ENCODE results near the gene C2orf76.
"Not testable (repeated sequence)": the region's sequence is repeated elsewhere in the genome, so short reads cannot be mapped to it uniquely, and the experiment has no call there.

Gene C2orf76

DNA sequence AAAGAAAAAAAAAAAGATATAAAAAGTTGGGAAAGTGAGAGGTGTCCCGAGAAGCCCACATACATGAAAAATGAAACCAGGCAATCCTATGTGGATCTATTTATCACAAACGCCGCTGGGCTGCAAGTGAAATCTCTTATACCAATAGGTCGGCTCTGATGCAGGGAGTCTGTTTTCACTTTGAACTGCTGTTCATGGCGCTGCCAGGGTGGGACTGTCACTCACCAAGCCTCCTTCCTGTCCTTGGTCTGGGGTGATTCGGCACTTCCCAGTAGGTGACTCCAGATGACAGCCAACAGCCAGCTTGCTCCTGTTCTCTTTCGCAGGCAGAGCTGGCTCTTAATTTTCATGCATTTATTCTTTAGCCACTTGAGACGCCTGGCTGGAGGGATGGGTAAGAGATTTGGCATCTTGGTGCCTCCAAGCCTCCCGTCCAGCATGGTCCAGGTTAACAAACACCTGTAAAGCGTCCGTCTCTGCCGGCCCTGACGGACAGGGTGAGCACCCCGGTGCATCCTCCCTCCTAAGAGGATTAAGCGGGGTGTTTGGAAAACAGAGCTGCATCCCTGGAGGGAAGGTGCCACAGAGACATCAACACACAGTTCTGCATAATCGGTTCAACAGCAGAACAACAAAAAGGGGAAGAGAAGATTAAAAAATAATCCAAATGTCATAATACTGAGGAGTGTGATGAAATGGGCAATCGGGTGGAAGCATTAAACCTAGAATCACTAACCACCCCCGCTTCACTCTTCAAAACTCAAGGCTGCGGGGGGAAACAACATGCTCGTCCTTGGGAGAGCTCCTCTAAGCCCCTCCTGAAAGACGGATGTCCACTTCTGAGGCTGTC, 84.3 kb downstream of the C2orf76 start:
- no peak for DNase-seq (ENCODE audit: low read depth)
- TF ChIP-seq, protein P1, sequence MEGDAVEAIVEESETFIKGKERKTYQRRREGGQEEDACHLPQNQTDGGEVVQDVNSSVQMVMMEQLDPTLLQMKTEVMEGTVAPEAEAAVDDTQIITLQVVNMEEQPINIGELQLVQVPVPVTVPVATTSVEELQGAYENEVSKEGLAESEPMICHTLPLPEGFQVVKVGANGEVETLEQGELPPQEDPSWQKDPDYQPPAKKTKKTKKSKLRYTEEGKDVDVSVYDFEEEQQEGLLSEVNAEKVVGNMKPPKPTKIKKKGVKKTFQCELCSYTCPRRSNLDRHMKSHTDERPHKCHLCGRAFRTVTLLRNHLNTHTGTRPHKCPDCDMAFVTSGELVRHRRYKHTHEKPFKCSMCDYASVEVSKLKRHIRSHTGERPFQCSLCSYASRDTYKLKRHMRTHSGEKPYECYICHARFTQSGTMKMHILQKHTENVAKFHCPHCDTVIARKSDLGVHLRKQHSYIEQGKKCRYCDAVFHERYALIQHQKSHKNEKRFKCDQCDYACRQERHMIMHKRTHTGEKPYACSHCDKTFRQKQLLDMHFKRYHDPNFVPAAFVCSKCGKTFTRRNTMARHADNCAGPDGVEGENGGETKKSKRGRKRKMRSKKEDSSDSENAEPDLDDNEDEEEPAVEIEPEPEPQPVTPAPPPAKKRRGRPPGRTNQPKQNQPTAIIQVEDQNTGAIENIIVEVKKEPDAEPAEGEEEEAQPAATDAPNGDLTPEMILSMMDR (IDR thresholded peaks at IDR 0.05; ENCODE audit: insufficient read depth, low read depth, low read length, missing control alignments), result no peak
- no peak overlapping the region for H3K4me3 ChIP-seq (ENCODE audit: low read length)

DNA sequence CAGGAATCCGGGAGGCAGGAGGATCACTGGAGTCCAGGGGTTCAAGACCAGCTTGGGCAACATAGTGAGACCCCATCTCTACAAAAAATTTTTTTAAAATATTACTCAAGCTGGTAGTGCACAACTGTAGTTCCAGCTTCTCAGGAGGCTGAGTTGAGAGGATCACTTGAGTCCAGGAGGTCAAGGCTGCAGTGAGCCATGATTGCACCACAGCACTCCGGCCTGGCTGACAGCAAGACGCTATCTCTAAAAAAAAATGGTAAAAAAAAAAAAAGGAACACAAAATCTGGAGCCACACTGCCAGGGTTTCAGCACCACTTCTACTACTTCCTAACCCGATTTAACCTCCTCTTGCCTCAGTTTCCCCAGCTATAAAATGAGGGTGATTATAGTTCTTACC, 86.0 kb downstream of the C2orf76 start:
- DNase-seq (ENCODE audit: low read depth), result no peak
- H3K4me3 ChIP-seq (ENCODE audit: low read length), result no peak overlapping the region
- TF ChIP-seq, protein P1 (IDR thresholded peaks at IDR 0.05; ENCODE audit: insufficient read depth, low read depth, low read length, missing control alignments), result no peak

DNA sequence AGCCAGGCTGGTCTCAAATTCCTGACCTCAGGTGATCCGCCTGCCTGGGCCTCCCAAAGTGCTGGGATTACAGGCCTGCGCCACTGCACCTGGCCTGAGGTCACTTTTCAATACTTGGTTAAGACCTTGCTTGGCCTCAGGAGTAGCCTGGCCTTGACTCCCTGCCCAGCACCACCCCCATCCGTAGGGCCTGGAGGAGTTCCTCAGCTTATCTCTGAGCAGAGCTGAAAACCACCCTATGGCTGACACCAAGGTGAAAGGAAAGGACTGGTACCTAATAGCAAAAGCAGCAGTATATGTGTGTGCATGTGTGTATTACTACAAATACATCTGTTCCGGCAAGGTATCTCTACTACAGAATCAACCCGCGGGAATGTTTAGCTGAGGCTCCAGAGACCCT, 87.0 kb downstream of the C2orf76 start:
- DNase-seq (ENCODE audit: low read depth), result no peak
- H3K4me3 ChIP-seq (ENCODE audit: low read length), result no peak overlapping the region
- TF ChIP-seq, protein P1 (IDR thresholded peaks at IDR 0.05; ENCODE audit: insufficient read depth, low read depth, low read length, missing control alignments), result no peak

GRCh38 chr2:119278946-119279345, 87.7 kb downstream of the C2orf76 start:
- no peak overlapping the region for H3K4me3 ChIP-seq (ENCODE audit: low read length)
- TF ChIP-seq, protein P1 (IDR thresholded peaks at IDR 0.05; ENCODE audit: insufficient read depth, low read depth, low read length, missing control alignments), result no peak
- no peak for DNase-seq (ENCODE audit: low read depth)

- not testable (repeated sequence) for DNase-seq (ENCODE audit: low read depth)
Measured at GRCh38 chr2:119278385-119278784, 88.2 kb downstream of the C2orf76 start.

DNA sequence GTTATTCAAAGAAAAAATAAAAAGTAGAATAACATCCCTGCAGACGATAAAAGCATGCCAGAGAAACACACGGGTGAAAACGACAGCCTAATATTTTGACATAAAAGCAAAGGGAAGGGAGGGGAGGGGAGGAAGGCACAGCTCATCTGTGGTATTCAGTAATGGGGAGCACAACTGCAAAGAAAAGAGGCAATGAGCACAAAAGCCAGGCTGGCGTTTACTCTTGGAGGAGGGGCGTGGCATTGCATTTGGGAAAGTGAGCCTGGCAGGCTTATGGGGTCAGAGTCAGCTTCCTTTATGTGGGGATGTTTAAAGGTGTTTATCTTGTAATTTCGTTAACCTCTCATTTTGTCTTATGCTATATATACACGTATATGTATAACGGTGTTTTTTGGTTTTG, 89.8 kb downstream of the C2orf76 start:
- TF ChIP-seq, protein P1 (IDR thresholded peaks at IDR 0.05; ENCODE audit: insufficient read depth, low read depth, low read length, missing control alignments), result no peak
- no peak overlapping the region for H3K4me3 ChIP-seq (ENCODE audit: low read length)
- DNase-seq (ENCODE audit: low read depth), result no peak

More at GRCh38 chr2:119278385-119278784, 88.2 kb downstream of the C2orf76 start:
- H3K4me3 ChIP-seq (ENCODE audit: low read length), result not testable (repeated sequence)

GRCh38 chr2:119267604-119268003, 99.0 kb downstream of the C2orf76 start:
- no peak for DNase-seq (ENCODE audit: low read depth)
- TF ChIP-seq, protein P1 (IDR thresholded peaks at IDR 0.05; ENCODE audit: insufficient read depth, low read depth, low read length, missing control alignments), result no peak
- no peak overlapping the region for H3K4me3 ChIP-seq (ENCODE audit: low read length)
